H1 (cell line): ENCODE results near the gene MACROD2. TPM values are rescaled to one million over a fixed set of nuclear protein-coding genes. Genes with fewer than 3 reads are reported as not detected.

Experiments used
- CTCF ChIA-PET: fragments of 300-600 bp; sonication (Branson Sonifier 250); formaldehyde crosslinking; loops from one replicate; lab custom pipeline; 2021; ENCODE audit not compliant: partially characterized antibody; lab: Charles Lee
- POLR2A ChIA-PET: fragments of 300-600 bp; sonication (Branson Sonifier 250); formaldehyde crosslinking; loops from one replicate; lab custom pipeline; 2021; ENCODE audit warnings: inconsistent platforms; ENCODE audit not compliant: partially characterized antibody; lab: Charles Lee
- DNase-seq, 2 experiments: peaks; one replicate each; pipeline versions ENCODE4 v3.0.0 to v3.0.0-alpha.2; 2010 to 2022; ENCODE audit warnings: low spot score in 2 of 2, low read depth in 1 of 2, mixed read lengths in 1 of 2
- FAIRE-seq: peaks from 2 replicates; lab custom pipeline; 2011; peaks lifted over from hg19 to GRCh38; lab: Jason Lieb, UNC
- H2AFZ ChIP-seq: 2 replicates; pipeline ENCODE4 v1.8.1; 2012; ENCODE audit warnings: low read length, inconsistent platforms
- H2AK5ac ChIP-seq: 2 replicates; pipeline ENCODE4 v1.6.1; 2013; ENCODE audit warnings: low read depth, low read length
- H2BK120ac ChIP-seq: replicated peaks from 2 replicates; pipeline ENCODE3; 2013; ENCODE audit warnings: low read depth, low read length, inconsistent platforms
- H2BK12ac ChIP-seq: 2 replicates; pipeline ENCODE4 v1.6.1; 2013; ENCODE audit warnings: low read depth, low read length
- H2BK15ac ChIP-seq: 2 replicates; pipeline ENCODE4 v1.6.1; 2013; ENCODE audit warnings: low read length
- H2BK20ac ChIP-seq: 2 replicates; pipeline ENCODE4 v1.6.1; 2013; ENCODE audit warnings: low read length
- H2BK5ac ChIP-seq: 2 replicates; pipeline ENCODE4 v1.6.1; 2013; ENCODE audit warnings: low read depth, low read length
- H3K14ac ChIP-seq: 2 replicates; pipeline ENCODE4 v1.6.1; 2013; ENCODE audit warnings: inconsistent platforms; ENCODE audit not compliant: insufficient read length
- H3K18ac ChIP-seq: 2 replicates; pipeline ENCODE4 v1.6.1; 2013; ENCODE audit warnings: low read length; ENCODE audit errors: extremely low read depth
- H3K23ac ChIP-seq: 2 replicates; pipeline ENCODE4 v1.6.1; 2013; ENCODE audit warnings: inconsistent platforms; ENCODE audit not compliant: insufficient read length
- H3K23me2 ChIP-seq: 2 replicates; pipeline ENCODE4 v1.6.1; 2013; ENCODE audit warnings: low read depth, low read length
- H3K27ac ChIP-seq: 2 replicates; pipeline ENCODE4 v1.6.1; 2011; ENCODE audit warnings: low read depth, low read length, inconsistent platforms
- H3K27me3 ChIP-seq, 4 experiments: replicated peaks in 1 of 4; 1 replicate in 1 of 4; 2 replicates in 3 of 4; pipeline versions ENCODE4 v1.6.1 to v1.8.1; 2011 to 2013; ENCODE audit warnings: low read length in 3 of 4, mild to moderate bottlenecking in 3 of 4, inconsistent platforms in 2 of 4, mixed read lengths in 2 of 4, moderate library complexity in 1 of 4; ENCODE audit not compliant: control insufficient read depth in 3 of 4, insufficient read depth in 3 of 4; ENCODE audit errors: extremely low read depth in 1 of 4
- H3K36me3 ChIP-seq, 4 experiments: 2 replicates each; pipeline versions ENCODE4 v1.6.1 to v1.8.1; 2011 to 2013; ENCODE audit warnings: mild to moderate bottlenecking in 4 of 4, low read length in 3 of 4, moderate library complexity in 2 of 4, control low read depth in 1 of 4, inconsistent platforms in 1 of 4; ENCODE audit not compliant: insufficient read depth in 4 of 4, control insufficient read depth in 2 of 4
- H3K4ac ChIP-seq: replicated peaks from 2 replicates; pipeline ENCODE3; 2013; ENCODE audit warnings: low read length, low read depth, mixed read lengths, inconsistent platforms; ENCODE audit not compliant: insufficient read length
- H3K4me1 ChIP-seq, 4 experiments: replicated peaks in 1 of 4; 1 replicate in 1 of 4; 2 replicates in 3 of 4; pipeline versions ENCODE4 v1.6.1 to v1.8.1; 2011 to 2013; ENCODE audit warnings: low read length in 3 of 4, inconsistent platforms in 2 of 4, mixed read lengths in 1 of 4; ENCODE audit not compliant: insufficient read depth in 4 of 4, control insufficient read depth in 3 of 4
- H3K4me2 ChIP-seq, 2 experiments: 2 replicates each; pipeline versions ENCODE4 v1.6.1 to v1.8.1; 2011 to 2013; ENCODE audit warnings: low read depth in 2 of 2, low read length in 2 of 2, control low read depth in 1 of 2, inconsistent platforms in 1 of 2, mild to moderate bottlenecking in 1 of 2; ENCODE audit not compliant: insufficient read depth in 1 of 2
- H3K4me3 ChIP-seq, 4 experiments: fragments of 200-600, 300-600 bp in 1 of 4; sonication (generic), shearing (Covaris generic), sonication (Bioruptor Twin) in 1 of 4; 2 replicates each; pipeline versions ENCODE4 v1.5.1 to v1.8.1; 2011 to 2016; ENCODE audit warnings: low read length in 4 of 4, low read depth in 3 of 4, control low read depth in 2 of 4, inconsistent platforms in 2 of 4, mild to moderate bottlenecking in 2 of 4, mixed read lengths in 1 of 4, moderate library complexity in 1 of 4; ENCODE audit not compliant: insufficient read depth in 2 of 4; ENCODE audit errors: extremely low read depth in 1 of 4
- H3K56ac ChIP-seq: replicated peaks from 2 replicates; pipeline ENCODE3; 2013; ENCODE audit warnings: low read depth, mild to moderate bottlenecking, mixed read lengths, low read length, inconsistent platforms; ENCODE audit not compliant: insufficient read length
- H3K79me1 ChIP-seq: 2 replicates; pipeline ENCODE4 v1.6.1; 2013; ENCODE audit warnings: low read depth, low read length, control low read depth
- H3K79me2 ChIP-seq, 2 experiments: 2 replicates each; pipeline versions ENCODE4 v1.6.1 to v1.8.1; 2012 to 2013; ENCODE audit warnings: low read length in 2 of 2, mild to moderate bottlenecking in 2 of 2, inconsistent platforms in 1 of 2; ENCODE audit not compliant: insufficient read depth in 2 of 2, control insufficient read depth in 1 of 2
- H3K9ac ChIP-seq, 4 experiments: replicated peaks in 1 of 4; 1 replicate in 1 of 4; 2 replicates in 3 of 4; pipeline versions ENCODE4 v1.6.1 to v1.8.1; 2011 to 2013; ENCODE audit warnings: low read depth in 3 of 4, low read length in 3 of 4, control low read depth in 2 of 4, mild to moderate bottlenecking in 2 of 4, moderate library complexity in 2 of 4, inconsistent platforms in 1 of 4; ENCODE audit errors: extremely low read depth in 1 of 4
- H3K9me3 ChIP-seq, 2 experiments: 2 replicates each; pipeline versions ENCODE4 v1.6.1 to v1.8.1; 2012 to 2013; ENCODE audit warnings: mild to moderate bottlenecking in 2 of 2, moderate library complexity in 2 of 2, control low read depth in 1 of 2, inconsistent platforms in 1 of 2, low read depth in 1 of 2, low read length in 1 of 2, mixed read lengths in 1 of 2; ENCODE audit not compliant: insufficient read depth in 2 of 2
- H4K20me1 ChIP-seq, 2 experiments: replicated peaks in 1 of 2; 2 replicates each; pipeline versions ENCODE3 to v1.8.1; 2011 to 2013; ENCODE audit warnings: inconsistent platforms in 2 of 2, low read length in 2 of 2, mild to moderate bottlenecking in 1 of 2; ENCODE audit not compliant: insufficient read depth in 2 of 2, control insufficient read depth in 1 of 2
- H4K5ac ChIP-seq: 2 replicates; pipeline ENCODE4 v1.6.1; 2013; ENCODE audit warnings: low read length, low read depth, mixed read lengths, inconsistent platforms; ENCODE audit not compliant: insufficient read length
- H4K8ac ChIP-seq: 2 replicates; pipeline ENCODE4 v1.8.0; 2013; ENCODE audit warnings: mild to moderate bottlenecking, moderate library complexity, low read length, inconsistent platforms; ENCODE audit not compliant: insufficient read depth; ENCODE audit errors: extremely low read depth
- H4K91ac ChIP-seq: replicated peaks from 2 replicates; pipeline ENCODE3; 2013; ENCODE audit warnings: low read length, mixed read lengths, inconsistent platforms; ENCODE audit not compliant: insufficient read length
- RFX5 ChIP-seq: IDR thresholded peaks from 2 replicates; pipeline ENCODE4 v1.6.1; 2011; ENCODE audit warnings: low read depth, low read length, improper control_type of control experiment, borderline replicate concordance
- WGBS, 2 experiments: shearing (Covaris generic) in 1 of 2; methylation state at CpG; one replicate each; pipeline versions ENCODE4 v1.1.6 to v1.1.7; 2013 to 2015; ENCODE audit warnings: low lambda C conversion rate in 2 of 2, mixed read lengths in 2 of 2, inconsistent platforms in 1 of 2, low coverage in 1 of 2, missing lambda C conversion rate in 1 of 2; ENCODE audit not compliant: insufficient replicate concordance in 2 of 2, insufficient coverage in 1 of 2, insufficient read length in 1 of 2; ENCODE audit errors: extremely low coverage in 1 of 2, missing lambda C conversion rate in 1 of 2; 5-methylcytosine and 5-hydroxymethylcytosine counted together
- polyA plus RNA-seq, 7 experiments: library from polyadenylated mRNA; depleted of rRNA in 3 of 7; stranded (reverse) in 5 of 7; unstranded in 2 of 7; fragments of >200 nt in 5 of 7; fragments of 200-250 nt in 2 of 7; gene quantifications; 1 replicate in 5 of 7; 2 replicates in 1 of 7; 4 replicates in 1 of 7; pipeline versions ENCODE4 v1.2.1 to v1.2.3, GENCODE V29; 2011 to 2013; ENCODE audit warnings: missing spikeins in 2 of 7, mixed read lengths in 2 of 7
- total RNA-seq: library from RNA; stranded (reverse); fragmentation: NEBNext Ultra II Directional; extraction: Animal tissue kit (Norgen Biotek cat#: 25700); gene quantifications from 2 replicates; pipeline ENCODE4 v1.2.1, GENCODE V29; 2021

MACROD2 gene
- total and polyA plus RNA-seq, 2 of the 8 experiments (the other 6 are each of a cell fraction or from before 2014, with no cell fraction given): 0.70 to 3.9 TPM

DNA sequence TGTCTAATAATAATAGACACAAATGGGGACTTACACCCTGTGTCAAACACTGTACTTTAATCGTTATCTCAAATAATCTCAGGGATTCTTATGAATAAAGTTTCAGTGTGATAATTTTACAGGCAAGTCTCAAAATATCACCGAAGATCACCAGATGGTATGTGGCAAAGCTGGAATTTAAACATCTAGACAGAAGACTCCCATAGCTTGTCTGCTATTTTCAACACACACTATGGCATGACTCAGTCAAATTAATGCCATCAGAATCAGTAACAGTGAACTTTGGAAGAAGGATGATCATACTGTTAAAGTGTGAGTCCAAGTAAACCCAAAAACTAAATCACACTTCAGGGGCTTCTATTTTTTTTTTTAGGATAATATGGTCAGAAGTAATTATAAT, 1209.7 kb downstream of the MACROD2 start:
- FAIRE-seq (no peak), DNase-seq (no peak)
- no peak overlapping the region for H3K14ac ChIP-seq
- peak overlapping the region; percentile 14 for H2BK120ac ChIP-seq
- H2BK5ac ChIP-seq: no peak overlapping the region
- H3K4me1 ChIP-seq: no peaks in the 10 kb centered on the region
- ChIA-PET POLR2A (no interaction called here), CTCF (no interaction called here)
- H4K5ac ChIP-seq: no peak overlapping the region
- H3K27ac ChIP-seq: no peak overlapping the region
- no peak overlapping the region for H3K9ac ChIP-seq
- H2BK20ac ChIP-seq: no peak overlapping the region
- WGBS, 2 experiments: 91% methylated on average over 2 of the region's 2 CpGs; no CpG with 5 or more reads in 1 of the 2 experiments
- H4K8ac ChIP-seq: no peak overlapping the region
- no peaks in the 10 kb centered on the region for H3K36me3 ChIP-seq
- H2AK5ac ChIP-seq: no peak overlapping the region
- H2BK12ac ChIP-seq: no peak overlapping the region
- no peaks in the 10 kb centered on the region for H3K27me3 ChIP-seq
- no peaks in the 10 kb centered on the region for H3K23me2 ChIP-seq
- H3K4me3 ChIP-seq: no peak overlapping the region
- no peaks in the 10 kb centered on the region for H3K9me3 ChIP-seq
- no peaks in the 10 kb centered on the region for H3K79me2 ChIP-seq
- no peak overlapping the region for H3K4me2 ChIP-seq
- H3K18ac ChIP-seq: no peak overlapping the region
- H3K23ac ChIP-seq: no peak overlapping the region
- no peak for TF ChIP-seq RFX5
- H2AFZ ChIP-seq: no peak overlapping the region
- no peak overlapping the region for H2BK15ac ChIP-seq
- no peak overlapping the region for H4K91ac ChIP-seq
- H3K79me1 ChIP-seq: no peaks in the 10 kb centered on the region
- no peaks in the 10 kb centered on the region for H4K20me1 ChIP-seq
- H3K56ac ChIP-seq: no peak overlapping the region
- no peak overlapping the region for H3K4ac ChIP-seq
